Measurements from ENCODE around the gene CTDSP1. TPM values are rescaled to one million over a fixed set of nuclear protein-coding genes. Genes with fewer than 3 reads are reported as not detected.
A peak's percentile ranks its signal among the peaks of the same experiment; 100 is the strongest.

CTDSP1 gene
- total RNA-seq, 1 donor from 2014 or later = 48.9 TPM

- no peak for DNase-seq (ENCODE audit: low read depth in 2 of 2)
Observed at GRCh38 chr2:218382785-218383184, 16.9 kb upstream of the CTDSP1 start.

- DNase-seq (ENCODE audit: low read depth in 2 of 2) = no peak
Observed at GRCh38 chr2:218383892-218384519, 15.7 kb upstream of the CTDSP1 start.

GRCh38 chr2:218384975-218385374 is 14.7 kb upstream of the CTDSP1 start:
- no peak for DNase-seq (ENCODE audit: low read depth in 2 of 2)

GRCh38 chr2:218386505-218387368 is 12.9 kb upstream of the CTDSP1 start:
- DNase-seq (ENCODE audit: low read depth in 2 of 2) = no peak

- peak in 1 of 2 donors; percentile 66 for DNase-seq (ENCODE audit: low read depth in 2 of 2)
Observed at GRCh38 chr2:218387369-218388194, 12.1 kb upstream of the CTDSP1 start.

DNA sequence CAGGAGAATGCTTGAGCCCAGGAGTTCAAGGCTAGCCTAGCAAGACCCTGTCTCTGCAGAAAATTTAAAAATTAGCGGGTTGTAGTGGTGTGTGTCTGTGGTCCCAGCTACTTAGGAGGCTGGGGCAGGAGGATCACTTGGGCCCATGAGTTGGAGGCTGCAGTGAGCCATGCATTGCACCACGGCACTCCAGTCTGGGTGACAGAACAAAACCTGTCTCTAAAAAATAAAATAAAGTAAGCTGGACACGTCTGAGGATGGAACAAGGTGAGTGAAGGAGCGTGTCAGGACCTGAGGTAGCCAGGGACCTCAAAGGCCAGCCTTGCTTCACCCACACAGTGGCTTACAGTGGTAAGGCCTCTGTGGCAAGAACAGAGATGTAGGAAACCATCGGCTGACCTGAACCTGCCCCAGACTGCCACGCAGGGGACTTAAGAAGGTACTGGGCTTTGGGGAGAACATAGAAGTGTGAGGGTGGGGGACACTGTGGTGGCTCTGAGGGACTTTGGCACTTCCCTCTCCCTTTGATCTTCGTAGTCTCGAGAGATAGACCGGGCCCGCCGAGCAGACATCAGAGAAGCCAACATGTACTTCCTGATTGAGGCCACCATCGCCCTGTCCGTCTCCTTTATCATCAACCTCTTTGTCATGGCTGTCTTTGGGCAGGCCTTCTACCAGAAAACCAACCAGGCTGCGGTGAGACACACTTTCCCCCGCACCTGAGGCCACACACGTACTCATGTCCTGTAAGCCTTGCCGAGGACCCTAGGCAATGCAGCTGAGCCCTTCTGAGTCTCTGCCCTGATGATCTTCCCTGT is 10.1 kb upstream of the CTDSP1 start:
- DNase-seq (ENCODE audit: low read depth in 2 of 2) = no peak

DNA sequence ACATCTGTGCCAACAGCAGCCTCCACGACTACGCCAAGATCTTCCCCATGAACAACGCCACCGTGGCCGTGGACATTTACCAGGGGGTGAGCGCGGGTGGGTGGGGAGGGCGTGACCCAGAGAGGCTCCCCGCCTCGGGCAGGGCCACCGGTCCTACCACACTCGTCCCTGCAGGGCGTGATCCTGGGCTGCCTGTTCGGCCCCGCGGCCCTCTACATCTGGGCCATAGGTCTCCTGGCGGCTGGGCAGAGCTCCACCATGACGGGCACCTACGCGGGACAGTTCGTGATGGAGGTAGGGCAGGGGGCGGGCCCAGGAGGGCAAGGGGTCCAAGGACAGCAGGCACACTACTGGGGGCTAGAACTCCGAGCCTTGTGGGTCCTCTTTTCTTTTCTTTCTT is 8.5 kb upstream of the CTDSP1 start:
- no peak for DNase-seq (ENCODE audit: low read depth in 2 of 2)

- DNase-seq (ENCODE audit: low read depth in 2 of 2) = no peak
Observed at GRCh38 chr2:218392459-218392858, 7.2 kb upstream of the CTDSP1 start.

- DNase-seq (ENCODE audit: low read depth in 2 of 2) = no peak
Observed at GRCh38 chr2:218392891-218393462, 6.7 kb upstream of the CTDSP1 start.

DNA sequence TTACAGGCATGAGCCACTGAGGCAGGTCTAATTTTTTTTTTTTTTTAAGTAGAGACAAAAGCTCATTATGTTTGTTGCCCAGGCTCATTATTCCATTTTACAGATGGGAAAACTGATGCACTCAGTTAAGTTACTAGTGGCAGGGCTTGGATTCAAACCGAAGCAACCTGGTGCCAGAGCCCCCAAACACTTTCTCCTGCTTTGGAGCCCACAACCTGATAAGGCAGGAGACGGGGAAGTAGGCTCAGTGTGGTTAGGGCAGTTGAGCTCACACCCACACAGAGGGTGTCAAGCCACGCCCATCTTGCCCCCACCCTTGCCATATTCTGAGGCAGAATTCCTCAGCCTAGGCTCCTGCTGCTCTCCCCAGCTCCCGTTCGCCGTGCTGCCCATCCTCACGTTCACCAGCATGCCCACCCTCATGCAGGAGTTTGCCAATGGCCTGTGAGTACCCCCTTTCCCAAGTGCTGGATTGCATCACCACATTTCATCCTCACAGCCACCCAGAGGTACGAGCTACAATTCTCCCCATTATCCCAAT is 5.8 kb upstream of the CTDSP1 start:
- no peak for DNase-seq (ENCODE audit: low read depth in 2 of 2)

- no peak for DNase-seq (ENCODE audit: low read depth in 2 of 2)
Observed at GRCh38 chr2:218394298-218395089, 5.2 kb upstream of the CTDSP1 start.

- no peak for DNase-seq (ENCODE audit: low read depth in 2 of 2)
Observed at GRCh38 chr2:218395090-218395444, 4.6 kb upstream of the CTDSP1 start.

DNA sequence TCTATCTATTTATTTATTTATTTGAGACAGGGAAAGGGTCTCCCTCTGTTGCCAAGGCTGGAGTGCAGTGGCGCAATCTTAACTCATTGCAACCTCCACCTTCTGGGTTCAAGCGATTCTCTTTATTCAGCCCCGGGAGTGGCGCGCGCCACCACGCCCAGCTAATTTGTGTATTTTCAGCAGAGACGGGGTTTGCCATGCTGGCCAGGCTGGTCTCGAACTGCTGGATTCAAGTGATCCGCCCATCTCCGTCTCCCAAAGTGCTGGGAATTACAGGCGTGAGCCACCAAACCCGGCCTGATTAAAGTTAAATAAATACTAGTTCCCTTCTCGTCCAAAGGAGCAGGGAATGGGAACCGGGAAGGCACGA is 4.2 kb upstream of the CTDSP1 start:
- DNase-seq (ENCODE audit: low read depth in 2 of 2) = no peak

DNA sequence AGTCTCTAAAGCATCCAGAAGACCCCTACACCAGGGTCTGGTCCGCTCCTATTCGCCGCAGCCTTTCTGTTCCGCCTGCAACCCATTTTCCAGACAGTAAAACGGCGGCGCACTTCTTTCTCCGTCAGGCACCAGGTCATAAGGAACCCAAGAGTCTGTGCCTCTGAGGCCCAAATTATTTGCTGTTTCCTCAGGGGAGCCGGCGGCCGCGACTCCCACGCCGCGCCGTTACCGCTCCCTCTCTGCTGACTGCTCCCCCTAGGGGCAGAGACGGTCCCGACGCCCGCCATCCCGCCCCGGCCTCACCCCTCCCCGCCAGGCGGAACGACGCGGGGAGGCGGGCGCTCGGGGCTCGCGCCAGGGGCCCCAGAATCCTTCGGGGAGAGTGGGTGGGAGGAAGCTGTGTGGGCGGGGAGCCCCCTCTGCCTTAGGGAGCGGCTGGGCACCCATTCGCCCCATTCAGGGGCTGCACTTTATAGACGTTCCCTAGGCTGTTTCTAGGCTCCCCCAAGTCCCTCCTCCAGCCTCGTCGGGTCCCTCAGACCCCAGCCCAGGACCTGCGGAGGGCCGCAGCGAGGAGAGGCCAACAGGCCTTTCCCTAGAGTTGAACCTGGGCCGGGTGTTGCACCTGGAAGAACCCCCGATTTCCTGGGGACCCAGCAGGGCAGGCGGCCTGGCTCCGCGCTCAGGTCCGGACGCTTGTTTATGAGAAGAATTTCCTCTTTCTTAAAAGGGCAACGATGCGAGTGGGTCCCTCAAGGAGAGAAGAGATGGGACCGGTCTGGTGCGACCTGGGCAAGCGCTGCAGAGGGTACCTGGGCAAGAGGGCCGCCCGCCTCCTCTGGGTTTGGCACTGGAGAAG is 3.6 kb upstream of the CTDSP1 start:
- peak; percentile 91 to 97 for DNase-seq (ENCODE audit: low read depth in 2 of 2)

DNA sequence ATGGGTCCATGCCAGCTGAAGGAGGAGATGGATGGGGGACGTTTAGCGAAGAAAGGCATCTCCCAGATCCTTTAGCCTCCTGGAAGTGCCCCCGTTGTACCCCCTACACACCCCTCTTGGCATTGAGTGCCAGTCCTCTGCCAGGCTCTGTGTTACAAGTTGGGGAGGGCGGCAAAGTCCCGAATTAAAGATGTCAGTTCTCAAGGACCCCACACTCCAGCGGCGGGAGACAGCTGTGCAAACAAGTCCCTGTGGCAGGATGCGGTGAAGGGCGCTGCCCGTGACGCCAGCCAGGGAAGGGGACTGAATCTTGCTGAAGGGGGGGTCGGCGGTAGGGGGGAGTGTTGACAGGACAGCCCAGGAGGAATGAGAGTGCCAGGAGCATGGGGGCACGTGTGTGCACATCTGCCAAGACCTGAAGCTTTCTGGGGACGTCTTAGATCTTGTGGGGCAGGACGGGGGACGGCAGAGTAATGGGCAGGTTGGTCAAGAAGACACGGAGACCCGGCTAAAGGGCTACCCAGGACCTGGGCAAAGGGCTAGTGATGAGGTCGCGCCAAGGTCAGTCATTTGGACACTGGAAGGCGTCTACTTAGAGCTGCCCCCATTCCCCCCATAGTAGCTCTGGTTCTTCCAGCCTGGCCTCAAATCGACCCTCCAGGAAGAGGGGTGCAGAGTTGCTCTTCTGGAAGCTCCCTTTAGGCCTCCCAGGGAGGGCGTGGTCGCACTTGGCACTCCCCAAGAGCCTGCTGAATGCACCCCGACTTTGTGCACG is 2.8 kb upstream of the CTDSP1 start:
- DNase-seq (ENCODE audit: low read depth in 2 of 2) = peak in 1 of 2 donors; percentile 73

GRCh38 chr2:218397463-218397819 is 2.2 kb upstream of the CTDSP1 start:
- DNase-seq (ENCODE audit: low read depth in 2 of 2) = no peak

DNA sequence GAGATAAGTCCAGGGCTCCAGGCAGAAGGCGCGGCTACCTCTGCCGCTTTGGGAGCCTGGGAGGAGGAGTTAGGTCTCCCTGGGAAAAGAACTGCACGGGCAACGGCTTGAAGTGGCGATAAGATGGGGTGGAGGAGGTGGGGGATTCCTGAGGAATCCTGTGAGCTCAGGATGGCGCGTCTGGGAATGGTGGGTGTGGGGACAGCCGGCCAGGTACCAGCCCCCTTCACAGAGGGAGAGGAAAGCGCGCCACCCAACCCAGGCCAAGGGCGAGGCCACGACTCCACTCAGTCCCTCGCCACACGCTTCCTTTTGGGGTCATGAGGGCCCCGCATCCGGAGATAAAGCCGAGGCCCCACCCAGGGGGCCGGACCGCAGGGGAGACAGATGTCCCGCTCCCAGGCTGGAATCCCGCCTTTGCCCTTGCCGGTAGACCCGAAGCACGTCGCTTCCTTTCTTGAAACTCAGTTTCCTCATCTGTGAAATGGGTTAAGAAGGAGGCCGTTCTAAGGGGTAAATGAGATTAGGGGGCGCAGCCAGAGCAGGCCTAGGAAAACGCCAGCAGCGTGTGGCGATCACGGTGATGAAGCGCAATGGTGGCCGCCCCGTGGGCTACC is 1.7 kb upstream of the CTDSP1 start:
- DNase-seq (ENCODE audit: low read depth in 2 of 2) = peak in 1 of 2 donors; percentile 71

Measured in dermis microvascular lymphatic vessel endothelial cell (primary cell).